Karpas-422 (cell line): ENCODE data around the gene WAPL. TPM values are rescaled to one million over a fixed set of nuclear protein-coding genes. Genes with fewer than 3 reads are reported as not detected.
"Not testable (repeated sequence)": the region's sequence is repeated elsewhere in the genome, so short reads cannot be mapped to it uniquely, and the experiment has no call there.

Source experiments
- DNase-seq: peaks from one replicate; pipeline ENCODE4 v3.0.0-alpha.2; 2015
- H2AFZ ChIP-seq: fragments of 200-600 bp; sonication (generic); 2 replicates; pipeline ENCODE4 v1.6.1; 2014; ENCODE audit warnings: antibody characterized with exemption, low read length, mixed read lengths
- H3K27ac ChIP-seq: fragments of 200-600 bp; sonication (generic); 2 replicates; pipeline ENCODE4 v1.5.1; 2014; ENCODE audit warnings: mild to moderate bottlenecking, low read length, moderate library complexity
- H3K27me3 ChIP-seq: fragments of 200-600 bp; sonication (generic); 2 replicates; pipeline ENCODE4 v1.6.1; 2014; ENCODE audit warnings: low read length, mixed read lengths
- H3K36me3 ChIP-seq: fragments of 200-600 bp; sonication (generic); 2 replicates; pipeline ENCODE4 v1.6.1; 2014; ENCODE audit warnings: low read length, mixed read lengths; ENCODE audit not compliant: insufficient read depth
- H3K4me1 ChIP-seq: fragments of 200-600 bp; sonication (generic); 2 replicates; pipeline ENCODE4 v1.6.1; 2014; ENCODE audit warnings: mild to moderate bottlenecking, low read length, mixed read lengths
- H3K4me2 ChIP-seq: fragments of 200-600 bp; sonication (generic); 2 replicates; pipeline ENCODE4 v1.6.1; 2014; ENCODE audit warnings: low read length, low read depth, mild to moderate bottlenecking; ENCODE audit not compliant: poor library complexity, severe bottlenecking
- H3K4me3 ChIP-seq: fragments of 200-600 bp; sonication (generic); 2 replicates; pipeline ENCODE4 v1.5.1; 2014; ENCODE audit warnings: mild to moderate bottlenecking, antibody characterized with exemption, low read length, mixed read lengths
- H3K79me2 ChIP-seq: fragments of 200-600 bp; sonication (generic); 2 replicates; pipeline ENCODE4 v1.6.1; 2014; ENCODE audit warnings: mild to moderate bottlenecking, low read length, mixed read lengths
- H3K9ac ChIP-seq: fragments of 200-600 bp; sonication (generic); 2 replicates; pipeline ENCODE4 v1.6.0; 2014; ENCODE audit warnings: low read length
- H3K9me2 ChIP-seq: fragments of 200-600 bp; sonication (generic), shearing (Covaris generic); replicated peaks from 2 replicates; pipeline ENCODE4 v1.6.0; 2014; ENCODE audit warnings: mild to moderate bottlenecking, low read length, moderate library complexity; ENCODE audit not compliant: insufficient read depth
- H3K9me3 ChIP-seq: fragments of 300-700, 200-600 bp; sonication (generic); 2 replicates; pipeline ENCODE4 v1.6.1; 2014; ENCODE audit warnings: low read length, mixed read lengths
- H4K20me1 ChIP-seq: fragments of 200-600 bp; sonication (generic); 2 replicates; pipeline ENCODE4 v1.6.1; 2014; ENCODE audit warnings: mild to moderate bottlenecking, antibody characterized with exemption, low read length, low read depth; ENCODE audit not compliant: insufficient read depth
- total RNA-seq: library from RNA; depleted of rRNA; stranded (reverse); fragments of >200 nt; shearing (Covaris generic); gene quantifications from 2 replicates; pipeline ENCODE4 v1.2.3, GENCODE V29; 2014; ENCODE audit warnings: low replicate concordance

The WAPL gene
- total RNA-seq, 1 experiment from 2014 or later = 30.5 TPM

DNA sequence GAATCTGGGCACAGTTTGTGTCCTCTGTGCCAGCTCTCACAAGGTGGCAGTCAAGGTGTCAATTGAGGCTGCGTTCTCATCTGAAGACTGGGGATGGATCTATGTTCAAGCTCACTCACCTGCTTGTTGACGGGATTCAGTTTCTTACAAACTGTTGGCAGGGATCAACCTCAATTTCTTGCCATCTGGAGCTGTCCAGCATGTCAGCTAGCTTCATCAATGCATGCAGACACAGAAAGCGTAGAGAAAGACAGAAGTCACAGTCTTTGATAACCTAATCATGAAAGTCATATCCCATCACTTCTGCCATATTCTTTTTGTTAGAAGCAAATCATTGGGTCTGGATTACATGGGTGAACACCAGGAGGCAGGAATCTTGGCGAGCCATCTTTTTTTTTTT is 32.0 kb upstream of the WAPL start:
- Histone ChIP-seq H3K27me3 (no peaks in the 10 kb centered on the region), H3K9me3 (no peaks in the 10 kb centered on the region), H4K20me1 (no peaks in the 10 kb centered on the region), H3K4me3 (no peak overlapping the region), H3K27ac (no peak overlapping the region), H3K4me1 (no peaks in the 10 kb centered on the region), H3K36me3 (no peaks in the 10 kb centered on the region), H3K9me2 (no peaks in the 10 kb centered on the region), H3K79me2 (no peaks in the 10 kb centered on the region), H3K9ac (no peak overlapping the region), H2AFZ (no peak overlapping the region), H3K4me2 (no peak overlapping the region)
- DNase-seq = no peak

DNA sequence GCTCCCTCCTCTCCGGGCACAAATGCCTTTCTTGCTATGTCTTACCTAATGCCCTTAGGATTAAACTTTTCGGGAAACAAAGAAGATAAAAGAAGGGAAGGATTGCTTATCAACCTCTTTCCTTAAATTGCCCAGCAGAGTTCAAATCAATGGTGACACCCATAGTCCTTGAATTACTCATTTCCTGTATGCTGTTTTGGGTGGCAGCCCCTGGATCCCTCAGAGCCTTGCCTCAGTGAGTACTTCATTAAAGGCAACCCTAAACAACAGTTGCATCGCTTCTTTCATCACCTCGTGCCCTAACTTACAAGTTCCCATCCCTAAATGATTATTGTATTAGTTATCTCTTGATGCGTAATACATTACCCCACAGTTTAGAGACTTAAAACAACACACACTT is 31.6 kb upstream of the WAPL start:
- no peak overlapping the region for H3K4me2 ChIP-seq

DNA sequence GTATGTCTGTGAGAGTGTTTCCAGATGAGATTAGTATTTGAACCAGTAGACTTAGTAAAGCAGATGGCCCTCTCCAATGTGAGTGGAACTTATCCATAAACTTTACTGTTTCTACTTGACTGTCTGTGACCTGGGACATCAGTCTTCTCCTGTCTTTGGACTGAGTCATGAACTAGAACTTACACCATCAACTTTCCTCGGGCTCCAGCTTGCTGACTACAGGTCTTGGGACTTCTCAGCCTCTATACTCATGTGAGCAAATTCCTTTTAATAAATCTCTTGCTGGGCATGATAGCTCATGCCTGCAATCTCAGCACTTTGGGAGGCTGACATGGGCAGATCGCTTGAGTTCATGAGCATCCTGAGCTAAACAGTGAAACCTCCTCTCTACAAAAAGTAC is 25.7 kb upstream of the WAPL start:
- H3K4me3 ChIP-seq = no peak overlapping the region
- H3K9me3 ChIP-seq = no peaks in the 10 kb centered on the region
- no peaks in the 10 kb centered on the region for H4K20me1 ChIP-seq
- no peak overlapping the region for H2AFZ ChIP-seq
- no peak overlapping the region for H3K9ac ChIP-seq
- DNase-seq = no peak
- no peaks in the 10 kb centered on the region for H3K27me3 ChIP-seq
- no peak overlapping the region for H3K4me2 ChIP-seq
- no peaks in the 10 kb centered on the region for H3K79me2 ChIP-seq
- H3K27ac ChIP-seq = no peak overlapping the region
- no peaks in the 10 kb centered on the region for H3K4me1 ChIP-seq
- H3K36me3 ChIP-seq = no peaks in the 10 kb centered on the region
- no peaks in the 10 kb centered on the region for H3K9me2 ChIP-seq

More for the DNA sequence above, 31.6 kb upstream of the WAPL start:
- H2AFZ ChIP-seq = no peak overlapping the region
- DNase-seq = no peak
- H3K36me3 ChIP-seq = no peaks in the 10 kb centered on the region
- H3K4me1 ChIP-seq = no peaks in the 10 kb centered on the region
- no peak overlapping the region for H3K27ac ChIP-seq
- no peak overlapping the region for H3K9ac ChIP-seq
- H3K9me2 ChIP-seq = no peaks in the 10 kb centered on the region
- no peaks in the 10 kb centered on the region for H3K27me3 ChIP-seq
- no peaks in the 10 kb centered on the region for H3K9me3 ChIP-seq
- no peak overlapping the region for H3K4me3 ChIP-seq
- H4K20me1 ChIP-seq = no peaks in the 10 kb centered on the region
- H3K79me2 ChIP-seq = no peaks in the 10 kb centered on the region

DNA sequence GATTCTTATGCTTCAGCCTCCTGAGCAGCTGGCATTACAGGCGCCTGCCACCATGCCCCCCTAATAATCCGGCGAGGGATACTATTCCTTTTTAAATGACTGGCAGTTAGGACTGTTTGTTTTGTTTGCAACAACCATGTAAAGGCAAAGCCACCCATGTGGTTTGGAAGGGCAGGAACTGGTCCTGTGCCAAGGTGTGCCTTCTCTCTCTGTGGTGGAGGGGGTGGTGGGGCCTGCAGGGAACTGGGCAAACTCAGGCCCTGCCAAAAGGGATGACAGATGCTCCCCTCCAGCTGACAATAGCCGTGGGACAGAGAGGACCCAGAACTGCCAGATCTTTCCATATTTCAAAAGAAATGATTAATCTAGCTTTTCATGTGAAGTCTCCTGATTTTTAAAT is 23.5 kb upstream of the WAPL start:
- H4K20me1 ChIP-seq = no peaks in the 10 kb centered on the region
- no peaks in the 10 kb centered on the region for H3K79me2 ChIP-seq
- H3K27ac ChIP-seq = no peak overlapping the region
- H3K9me2 ChIP-seq = no peaks in the 10 kb centered on the region
- no peak overlapping the region for H3K4me3 ChIP-seq
- H3K27me3 ChIP-seq = no peaks in the 10 kb centered on the region
- no peaks in the 10 kb centered on the region for H3K4me1 ChIP-seq
- H2AFZ ChIP-seq = no peak overlapping the region
- H3K4me2 ChIP-seq = no peak overlapping the region
- no peak overlapping the region for H3K9ac ChIP-seq
- H3K36me3 ChIP-seq = no peaks in the 10 kb centered on the region
- no peak for DNase-seq
- no peaks in the 10 kb centered on the region for H3K9me3 ChIP-seq

DNA sequence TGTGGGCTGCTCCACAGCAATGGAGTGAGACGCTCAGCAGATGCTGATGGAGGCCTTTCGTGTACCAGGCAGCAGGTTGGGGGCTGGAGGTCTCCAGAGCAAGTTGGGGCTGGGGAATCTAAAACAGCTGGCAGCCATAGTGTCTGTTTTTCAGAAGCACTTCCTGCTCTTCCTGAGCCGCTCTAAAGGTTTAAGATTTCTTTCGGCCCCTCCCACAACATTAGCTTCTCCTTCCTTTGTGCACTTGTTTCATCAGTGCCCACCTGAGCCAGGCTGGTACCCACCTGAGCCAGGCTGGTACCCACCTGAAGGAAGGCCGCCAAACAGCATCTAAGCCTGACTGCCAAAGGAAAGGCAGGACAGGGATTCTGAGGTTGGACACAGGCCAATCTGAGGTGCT is 18.4 kb upstream of the WAPL start:
- Histone ChIP-seq H3K4me2 (no peak overlapping the region), H3K9me2 (no peaks in the 10 kb centered on the region), H4K20me1 (no peaks in the 10 kb centered on the region), H2AFZ (no peak overlapping the region), H3K27ac (no peak overlapping the region), H3K9me3 (no peaks in the 10 kb centered on the region), H3K36me3 (no peaks in the 10 kb centered on the region), H3K4me1 (no peaks in the 10 kb centered on the region), H3K4me3 (no peak overlapping the region), H3K9ac (no peak overlapping the region), H3K27me3 (no peaks in the 10 kb centered on the region), H3K79me2 (no peaks in the 10 kb centered on the region)
- no peak for DNase-seq

DNA sequence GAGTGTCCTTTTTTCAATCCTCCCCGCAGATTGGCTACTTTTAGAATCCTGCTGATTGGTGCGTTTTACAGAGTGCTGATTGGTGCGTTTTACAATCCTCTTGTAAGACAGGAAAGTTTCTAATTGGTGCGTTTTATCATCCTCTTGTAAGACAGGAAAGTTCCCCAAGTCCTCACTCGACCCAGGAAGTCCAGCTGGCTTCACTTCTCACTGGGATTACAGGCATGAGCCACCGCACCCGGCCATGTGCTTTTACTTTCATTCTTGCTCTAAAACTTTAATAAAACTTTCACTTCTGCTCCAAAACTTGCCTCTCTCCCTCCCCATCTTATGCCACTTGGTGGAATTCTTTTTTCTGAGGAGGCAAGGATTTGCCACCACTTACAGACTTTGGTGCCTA is 17.0 kb upstream of the WAPL start:
- Histone ChIP-seq H3K4me2 (no peak overlapping the region), H3K27me3 (no peaks in the 10 kb centered on the region), H3K9me2 (no peaks in the 10 kb centered on the region), H3K4me1 (no peaks in the 10 kb centered on the region), H3K9ac (no peak overlapping the region), H3K27ac (no peak overlapping the region), H2AFZ (no peak overlapping the region), H3K4me3 (no peak overlapping the region), H3K79me2 (no peaks in the 10 kb centered on the region), H3K9me3 (no peaks in the 10 kb centered on the region), H4K20me1 (no peaks in the 10 kb centered on the region), H3K36me3 (no peaks in the 10 kb centered on the region)
- DNase-seq = no peak

DNA sequence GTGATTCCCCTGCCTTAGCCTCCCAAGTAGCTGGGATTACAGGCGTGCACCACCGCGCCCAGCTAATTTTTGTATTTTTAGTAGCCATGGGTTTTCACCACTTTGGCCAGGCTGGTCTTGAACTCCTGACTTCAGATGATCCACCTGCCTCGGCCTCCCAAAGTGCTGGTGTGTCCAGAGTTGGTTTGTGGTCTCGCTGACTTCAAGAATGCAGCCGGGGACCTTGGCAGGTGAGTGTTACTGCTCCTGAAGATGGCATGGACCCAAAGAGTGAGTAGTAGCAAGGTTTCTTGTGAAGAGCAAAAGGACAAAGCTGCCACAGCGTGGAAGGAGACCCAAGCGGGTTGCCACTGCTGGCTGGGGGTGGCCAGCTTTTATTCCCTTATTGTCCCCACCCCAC is 16.4 kb upstream of the WAPL start:
- not testable (repeated sequence) for DNase-seq, H3K9ac ChIP-seq, H3K4me3 ChIP-seq, H3K36me3 ChIP-seq, H3K4me1 ChIP-seq, H3K79me2 ChIP-seq, H3K4me2 ChIP-seq, H3K27ac ChIP-seq, H3K9me2 ChIP-seq, H2AFZ ChIP-seq, H3K9me3 ChIP-seq, H4K20me1 ChIP-seq, H3K27me3 ChIP-seq

DNA sequence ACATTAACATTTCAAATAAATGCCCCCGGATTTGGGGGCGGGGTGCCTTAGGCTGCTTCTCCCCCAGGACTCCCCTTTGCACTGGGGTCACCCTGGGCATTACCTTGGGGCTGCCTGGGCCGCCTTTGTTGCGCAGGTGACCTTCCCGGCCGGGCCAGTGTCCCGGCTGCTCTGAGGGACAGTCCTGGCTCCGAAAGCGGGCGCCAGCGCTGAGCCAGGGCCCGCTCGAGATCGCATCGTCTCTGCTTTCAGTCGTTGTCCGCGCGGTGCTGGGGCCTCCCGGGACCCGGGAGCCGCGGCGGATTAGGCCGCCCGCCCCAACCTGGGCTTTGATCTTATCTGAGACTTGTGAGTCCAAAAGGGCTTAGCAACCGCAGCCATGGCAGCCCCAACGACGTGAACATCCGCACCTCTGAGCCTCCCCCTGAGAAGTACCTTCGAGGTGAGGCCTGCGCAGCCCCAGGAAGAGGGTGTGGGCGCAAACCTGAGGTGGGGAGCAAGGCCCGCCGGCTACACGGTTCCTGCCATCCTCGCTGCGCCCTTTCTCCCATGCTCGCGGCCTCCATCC is 14.8 kb upstream of the WAPL start:
- no peaks in the 10 kb centered on the region for H3K9me2 ChIP-seq
- H2AFZ ChIP-seq = no peak overlapping the region
- H3K79me2 ChIP-seq = no peaks in the 10 kb centered on the region
- no peak overlapping the region for H3K4me3 ChIP-seq
- H3K27ac ChIP-seq = no peak overlapping the region
- H3K9me3 ChIP-seq = no peaks in the 10 kb centered on the region
- H3K27me3 ChIP-seq = no peaks in the 10 kb centered on the region
- no peak for DNase-seq
- H3K4me2 ChIP-seq = no peak overlapping the region
- H4K20me1 ChIP-seq = no peaks in the 10 kb centered on the region
- no peaks in the 10 kb centered on the region for H3K4me1 ChIP-seq
- no peak overlapping the region for H3K9ac ChIP-seq
- H3K36me3 ChIP-seq = no peaks in the 10 kb centered on the region
